Panc1 (cell line): ENCODE results near the gene PRLR.

Experiments used
- CTCF ChIP-seq: fragments of 450-650 bp; IDR thresholded peaks from 2 replicates; pipeline ENCODE4 v1.5.1; 2017; ENCODE audit warnings: mild to moderate bottlenecking
- POLR2AphosphoS5 ChIP-seq: IDR thresholded peaks from 2 replicates; pipeline ENCODE4 v1.6.1; 2012; ENCODE audit warnings: mild to moderate bottlenecking, low read depth, low read length, moderate library complexity
- SIN3A ChIP-seq: IDR thresholded peaks from 2 replicates; pipeline ENCODE4 v1.6.1; 2012; ENCODE audit warnings: low read depth, mild to moderate bottlenecking, low read length, moderate library complexity, borderline replicate concordance; ENCODE audit not compliant: insufficient read depth
- TF ChIP-seq, protein P1 (sequence below), 2 experiments: IDR thresholded peaks; 2 replicates each; pipeline ENCODE4 v1.6.1; 2011 to 2012; ENCODE audit warnings: low read depth in 2 of 2, control low read depth in 1 of 2, low read length in 1 of 2, mild to moderate bottlenecking in 1 of 2, moderate library complexity in 1 of 2; ENCODE audit not compliant: insufficient read depth in 1 of 2

DNA sequence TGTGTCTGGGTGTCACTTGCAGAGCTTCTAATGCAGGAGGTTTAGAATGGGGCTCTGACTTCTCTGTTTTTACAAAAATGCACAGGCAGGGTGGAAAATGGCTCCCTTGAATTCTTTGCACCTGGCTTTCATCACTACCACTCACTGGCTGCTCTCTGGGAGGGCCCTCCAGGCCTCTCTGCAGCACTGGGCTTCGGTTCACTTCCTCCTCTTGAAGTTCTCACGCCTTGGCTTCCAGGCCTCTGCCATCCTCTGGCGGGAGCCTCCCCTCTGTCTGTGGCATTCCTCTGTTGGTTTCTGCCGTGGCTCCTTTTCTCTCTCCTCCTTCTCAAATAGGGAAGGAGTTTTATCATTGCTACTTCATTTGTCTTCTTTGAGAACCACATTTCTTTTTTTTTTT lies 2.8 kb upstream of the PRLR start:
- TF ChIP-seq CTCF (no peak), POLR2AphosphoS5 (no peak), SIN3A (no peak)
- TF ChIP-seq, protein P1, sequence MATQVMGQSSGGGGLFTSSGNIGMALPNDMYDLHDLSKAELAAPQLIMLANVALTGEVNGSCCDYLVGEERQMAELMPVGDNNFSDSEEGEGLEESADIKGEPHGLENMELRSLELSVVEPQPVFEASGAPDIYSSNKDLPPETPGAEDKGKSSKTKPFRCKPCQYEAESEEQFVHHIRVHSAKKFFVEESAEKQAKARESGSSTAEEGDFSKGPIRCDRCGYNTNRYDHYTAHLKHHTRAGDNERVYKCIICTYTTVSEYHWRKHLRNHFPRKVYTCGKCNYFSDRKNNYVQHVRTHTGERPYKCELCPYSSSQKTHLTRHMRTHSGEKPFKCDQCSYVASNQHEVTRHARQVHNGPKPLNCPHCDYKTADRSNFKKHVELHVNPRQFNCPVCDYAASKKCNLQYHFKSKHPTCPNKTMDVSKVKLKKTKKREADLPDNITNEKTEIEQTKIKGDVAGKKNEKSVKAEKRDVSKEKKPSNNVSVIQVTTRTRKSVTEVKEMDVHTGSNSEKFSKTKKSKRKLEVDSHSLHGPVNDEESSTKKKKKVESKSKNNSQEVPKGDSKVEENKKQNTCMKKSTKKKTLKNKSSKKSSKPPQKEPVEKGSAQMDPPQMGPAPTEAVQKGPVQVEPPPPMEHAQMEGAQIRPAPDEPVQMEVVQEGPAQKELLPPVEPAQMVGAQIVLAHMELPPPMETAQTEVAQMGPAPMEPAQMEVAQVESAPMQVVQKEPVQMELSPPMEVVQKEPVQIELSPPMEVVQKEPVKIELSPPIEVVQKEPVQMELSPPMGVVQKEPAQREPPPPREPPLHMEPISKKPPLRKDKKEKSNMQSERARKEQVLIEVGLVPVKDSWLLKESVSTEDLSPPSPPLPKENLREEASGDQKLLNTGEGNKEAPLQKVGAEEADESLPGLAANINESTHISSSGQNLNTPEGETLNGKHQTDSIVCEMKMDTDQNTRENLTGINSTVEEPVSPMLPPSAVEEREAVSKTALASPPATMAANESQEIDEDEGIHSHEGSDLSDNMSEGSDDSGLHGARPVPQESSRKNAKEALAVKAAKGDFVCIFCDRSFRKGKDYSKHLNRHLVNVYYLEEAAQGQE (IDR thresholded peaks at IDR 0.05; ENCODE audit: insufficient read depth in 1 of 2, low read depth in 2 of 2, low read length in 1 of 2): no peak
